ACHN (cell line): ENCODE data around the gene HDGFL2.

Experiments used
- DNase-seq: peaks from one replicate; pipeline ENCODE4 v3.0.0-alpha.2; 2015
- in situ Hi-C: cut with HindIII; loops from 2 replicates; pipeline ENCODE4 v1.10.0; 2017; ENCODE audit warnings: low sequenced_read_pairs, low pct_ligation_motif_present, low pct_unique_long_range_greater_than_20kb

HDGFL2 gene

GRCh38 chr19:4505570-4506448, 33.7 kb downstream of the HDGFL2 start:
- no peak for DNase-seq
- in situ Hi-C loops, result no loop called here

DNA sequence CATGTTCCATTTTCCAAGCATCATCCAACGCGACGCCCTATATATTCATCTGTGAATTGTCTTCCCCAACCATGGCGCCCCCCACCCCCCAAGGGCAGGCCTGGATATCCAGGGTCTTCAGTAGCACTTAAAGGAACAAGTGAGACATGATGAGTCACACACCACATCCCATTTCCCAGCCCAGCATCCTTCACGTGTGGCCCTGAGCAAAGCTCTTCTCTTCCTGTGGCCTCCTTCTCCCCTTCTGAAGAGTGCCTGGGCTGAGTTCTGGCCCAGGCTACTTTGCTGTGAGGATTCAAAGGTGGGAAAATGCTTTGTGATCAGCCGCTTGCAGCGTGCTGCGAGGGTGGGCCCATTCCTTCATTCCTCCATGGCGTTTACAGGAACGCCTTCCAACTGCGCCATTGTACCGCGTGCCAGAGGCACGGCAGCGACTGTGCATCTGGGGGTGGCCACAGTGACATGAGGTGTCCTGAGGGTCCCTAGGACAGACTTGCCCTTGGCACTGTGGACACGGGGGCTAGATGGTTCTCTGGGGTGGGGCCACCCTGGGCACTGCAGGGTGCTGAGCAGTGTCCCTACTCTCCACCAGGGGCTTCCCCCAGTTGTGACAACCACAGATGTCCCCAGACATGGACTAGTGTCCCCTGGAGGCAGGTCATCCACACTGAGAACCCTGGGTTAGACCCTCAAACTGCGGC, 34.5 kb downstream of the HDGFL2 start:
- in situ Hi-C loops, result no loop called here
- DNase-seq, result peak; percentile 31

- in situ Hi-C loops, result no loop called here
- no peak for DNase-seq
Observed at GRCh38 chr19:4507150-4507452, 35.0 kb downstream of the HDGFL2 start.

DNA sequence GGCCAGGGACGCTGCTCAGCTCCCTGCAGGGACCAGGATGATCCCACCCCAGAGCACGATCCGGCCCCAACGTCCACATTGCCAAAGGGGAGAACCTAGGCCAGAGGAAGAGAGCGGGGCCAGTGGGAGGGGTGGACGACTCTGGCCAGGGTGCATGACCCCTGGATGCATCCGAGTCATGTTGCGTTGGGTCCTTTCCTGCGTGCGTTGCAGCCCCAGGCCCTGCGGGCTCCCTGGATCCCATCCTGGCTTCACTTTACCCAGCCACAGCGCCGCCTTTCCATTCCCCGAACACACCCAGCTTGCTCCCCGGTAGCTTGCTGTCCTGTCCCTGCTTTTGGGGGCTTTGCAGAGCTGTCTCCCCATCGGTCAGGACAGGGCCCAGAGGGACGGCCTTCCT, 35.7 kb downstream of the HDGFL2 start:
- in situ Hi-C loops, result no loop called here
- no peak for DNase-seq

- DNase-seq, result no peak
- in situ Hi-C loops, result no loop called here
Observed at GRCh38 chr19:4508698-4509097, 36.6 kb downstream of the HDGFL2 start.

GRCh38 chr19:4510435-4511255, 38.5 kb downstream of the HDGFL2 start:
- in situ Hi-C loops, result no loop called here
- no peak for DNase-seq

DNA sequence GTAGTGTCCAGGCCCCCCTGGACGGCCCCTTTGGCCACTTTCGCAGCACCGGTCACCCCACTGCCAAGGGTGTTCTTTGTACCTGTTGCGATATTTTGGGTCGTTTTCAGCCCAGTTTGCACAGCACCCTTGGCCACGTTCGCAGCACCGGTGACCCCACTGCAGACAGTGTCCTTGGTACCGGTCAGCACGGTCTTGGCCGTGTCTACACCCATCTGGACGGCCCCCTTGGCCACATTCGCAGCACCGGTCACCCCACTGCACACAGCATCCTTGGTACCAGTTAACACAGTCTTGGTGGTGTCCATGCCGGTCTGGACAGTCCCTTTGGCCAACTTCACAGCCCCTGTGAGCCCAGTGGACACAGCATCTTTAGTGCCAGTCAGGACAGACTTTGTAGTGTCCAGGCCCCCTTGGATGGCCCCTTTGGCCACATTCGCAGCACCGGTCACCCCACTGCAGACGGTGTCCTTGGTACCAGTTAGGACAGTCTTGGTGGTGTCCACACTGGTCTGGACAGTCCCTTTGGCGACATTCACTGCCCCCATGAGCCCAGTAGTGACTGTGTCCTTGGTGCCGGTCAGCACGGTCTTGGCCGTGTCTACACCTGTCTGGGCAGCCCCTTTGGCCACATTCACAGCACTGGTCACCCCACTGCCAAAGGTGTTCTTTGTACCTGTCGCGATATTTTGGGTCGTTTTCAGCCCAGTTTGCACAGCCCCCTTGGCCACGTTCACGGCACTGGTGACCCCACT, 39.4 kb downstream of the HDGFL2 start:
- in situ Hi-C loops, result no loop called here
- no peak for DNase-seq

GRCh38 chr19:4512070-4512469, 40.0 kb downstream of the HDGFL2 start:
- DNase-seq, result no peak
- in situ Hi-C loops, result no loop called here

GRCh38 chr19:4513248-4513647, 41.2 kb downstream of the HDGFL2 start:
- no peak for DNase-seq
- in situ Hi-C loops, result no loop called here

DNA sequence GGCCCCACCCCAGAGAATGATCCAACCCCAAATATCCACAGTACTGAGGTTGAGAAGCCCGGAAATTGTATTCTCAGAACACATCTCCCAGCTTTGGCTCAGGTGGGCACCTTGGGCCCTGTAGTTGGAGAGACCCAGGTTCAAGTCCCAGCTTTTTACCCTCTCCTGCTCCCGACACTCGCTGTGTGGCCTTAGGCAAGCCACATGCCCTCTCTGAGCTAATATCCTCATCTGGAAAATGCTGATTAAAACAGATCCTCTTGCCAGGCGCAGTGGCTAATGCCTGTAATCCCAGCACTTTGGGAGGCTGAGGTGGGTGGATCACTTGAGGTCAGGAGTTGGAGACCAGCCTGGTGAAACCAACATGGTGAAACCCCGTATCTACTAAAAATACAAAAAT, 43.6 kb downstream of the HDGFL2 start:
- in situ Hi-C loops, result no loop called here

GRCh38 chr19:4516199-4516938, 44.3 kb downstream of the HDGFL2 start:
- in situ Hi-C loops, result no loop called here
- no peak for DNase-seq

More for the DNA sequence above, 43.6 kb downstream of the HDGFL2 start:
- DNase-seq, result no peak

DNA sequence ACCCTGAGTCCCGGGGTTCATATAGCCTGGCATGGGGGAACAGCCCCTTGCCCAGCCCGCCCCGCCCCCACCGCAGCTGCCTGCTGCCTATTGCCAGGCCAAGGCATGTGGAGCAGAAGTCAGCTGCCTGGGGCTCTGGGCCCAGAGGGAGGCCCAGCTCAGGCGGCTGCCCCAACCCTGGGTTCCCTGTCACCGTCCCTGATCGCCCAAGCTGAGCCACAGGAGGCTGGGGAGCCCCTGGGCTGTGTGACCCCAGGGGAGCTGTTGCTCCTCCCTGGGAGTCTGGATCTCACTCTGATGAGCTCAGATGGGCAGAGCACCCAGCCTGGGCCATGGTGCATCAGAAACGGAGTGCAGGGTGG, 44.8 kb downstream of the HDGFL2 start:
- in situ Hi-C loops, result no loop called here

DNA sequence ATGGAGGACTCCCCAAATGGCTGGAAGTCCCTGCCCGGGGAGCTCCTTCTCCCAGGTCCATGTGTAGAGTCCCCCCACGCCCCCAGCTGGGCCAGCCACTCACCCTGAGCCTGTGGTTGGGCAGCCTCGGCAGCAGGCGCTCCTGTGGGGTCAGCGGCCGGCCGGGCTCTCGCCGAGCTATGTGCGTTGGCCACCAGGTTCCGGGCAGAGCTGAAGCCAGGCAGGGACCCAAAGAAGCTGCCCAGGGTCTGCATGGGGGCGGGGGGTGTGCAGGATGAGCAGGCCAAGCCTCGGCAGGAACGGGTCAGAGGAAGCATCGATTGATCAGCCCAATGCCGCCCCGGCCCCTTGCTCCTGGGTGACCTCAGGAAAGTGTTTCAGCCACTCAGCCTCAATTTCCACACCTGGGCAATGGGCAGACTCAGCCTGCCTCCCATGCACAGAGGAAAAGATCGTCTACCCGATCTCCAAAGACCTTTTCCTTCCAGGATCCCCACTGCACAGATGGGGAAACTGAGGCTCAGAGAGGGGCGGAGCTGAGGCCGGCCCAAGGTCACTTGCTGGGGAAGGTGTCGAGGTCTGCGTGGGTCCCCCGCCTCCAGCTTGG, 45.5 kb downstream of the HDGFL2 start:
- DNase-seq, result no peak
- in situ Hi-C loops, result no loop called here

More for the DNA sequence above, 44.8 kb downstream of the HDGFL2 start:
- DNase-seq, result no peak

DNA sequence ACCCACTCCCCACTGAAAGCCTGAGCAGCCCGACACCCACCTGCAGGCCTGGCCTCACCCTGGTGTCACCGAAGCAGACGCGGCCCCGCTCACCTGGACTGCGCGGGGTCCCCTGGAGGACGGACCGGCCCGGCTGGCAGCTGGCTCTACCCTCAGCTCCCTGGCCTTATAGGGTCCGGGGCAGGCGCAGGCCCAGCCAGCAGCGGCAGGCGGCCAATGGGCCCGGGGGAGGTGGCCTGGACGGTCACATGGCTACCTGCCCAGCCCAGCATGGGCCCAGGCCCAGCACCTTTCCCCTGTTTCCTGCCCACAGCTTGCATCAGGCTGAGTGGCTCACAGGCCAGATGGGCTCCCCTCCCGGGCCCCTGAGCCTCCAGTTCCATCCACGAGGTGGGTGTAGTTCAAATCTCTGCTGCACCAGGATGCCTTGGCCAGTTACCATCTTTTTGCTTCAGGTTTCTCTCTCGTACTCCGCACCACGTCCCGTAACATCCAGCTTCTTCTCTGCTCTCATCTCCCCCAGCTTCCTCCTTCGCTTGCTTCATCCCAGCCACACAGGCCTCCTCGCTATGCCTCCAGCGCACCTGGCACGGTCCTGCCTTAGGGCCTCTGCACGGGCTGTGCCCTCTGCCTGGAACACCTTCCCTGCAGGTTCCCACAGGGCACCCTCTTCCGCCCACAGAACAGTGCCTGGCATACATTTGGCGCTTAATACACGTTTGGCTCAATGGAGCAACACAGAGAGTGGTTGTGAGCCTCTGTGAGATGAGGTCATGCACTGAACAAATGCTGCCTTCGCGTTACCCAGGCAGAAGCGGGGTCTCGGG, 46.5 kb downstream of the HDGFL2 start, which contains the start of gene PLIN4:
PLIN4 (minus strand) TSS at position 142 of the 827 bp plus-strand sequence. CDS start 214 bp downstream, outside the sequence.
- no peak for DNase-seq

GRCh38 chr19:4519172-4519496, 47.0 kb downstream of the HDGFL2 start:
- no peak for DNase-seq
- in situ Hi-C loops, result no loop called here

More for the DNA sequence above, 46.5 kb downstream of the HDGFL2 start, which contains the start of gene PLIN4:
- in situ Hi-C loops, result no loop called here

DNA sequence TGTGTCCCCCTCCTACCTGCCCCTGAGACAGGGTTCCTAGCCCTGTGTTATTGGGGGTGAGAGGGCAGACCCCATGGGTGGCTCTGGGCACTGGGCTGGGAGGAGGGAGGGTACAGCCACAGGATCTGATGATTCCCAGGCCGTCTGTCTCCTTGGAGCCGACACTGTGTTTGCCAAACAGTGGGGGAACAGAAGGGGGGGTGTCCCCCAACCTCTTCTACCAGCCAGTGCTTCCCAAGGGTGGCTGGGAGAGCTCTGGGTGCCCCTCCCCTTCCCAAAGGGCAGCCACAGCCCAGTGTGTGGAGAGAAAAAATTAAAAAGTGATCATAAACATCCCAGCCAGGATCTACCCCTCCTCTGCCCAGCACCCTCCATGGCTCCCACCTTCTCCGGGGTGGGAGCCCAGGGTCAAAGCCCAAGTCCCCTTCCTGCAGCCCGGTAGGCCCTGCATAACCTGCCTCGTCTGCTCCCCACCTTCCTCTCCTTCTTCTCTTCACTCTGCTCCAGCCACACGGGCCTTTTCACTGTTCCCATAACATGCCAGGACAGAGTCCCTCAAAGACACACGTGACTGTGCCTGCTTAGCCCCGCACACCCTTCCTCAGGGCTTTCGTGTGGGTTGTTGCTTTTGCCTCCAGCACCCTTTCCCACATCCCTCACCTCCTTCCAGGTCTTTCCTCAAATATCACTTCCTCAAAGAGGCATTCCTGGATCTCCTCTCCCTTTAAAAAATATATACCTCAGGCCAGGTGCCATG, 47.6 kb downstream of the HDGFL2 start:
- DNase-seq, result no peak
- in situ Hi-C loops, result no loop called here
